GM18526 (cell line): ENCODE results near the gene TUBB2A.
A peak's percentile ranks its signal among the peaks of the same experiment; 100 is the strongest.

Experiments
- POLR2A ChIP-seq: IDR thresholded peaks from 3 replicates; pipeline ENCODE4 v1.6.1; 2011; ENCODE audit not compliant: insufficient read length; ENCODE audit errors: extremely low read depth

TUBB2A gene

GRCh38 chr6:3190056-3190455 is 32.7 kb upstream of the TUBB2A start:
- TF ChIP-seq POLR2A: no peak

GRCh38 chr6:3188262-3188661 is 30.9 kb upstream of the TUBB2A start:
- TF ChIP-seq POLR2A: no peak

GRCh38 chr6:3186974-3187382 is 29.6 kb upstream of the TUBB2A start:
- no peak for TF ChIP-seq POLR2A

GRCh38 chr6:3183066-3183465 is 25.7 kb upstream of the TUBB2A start:
- no peak for TF ChIP-seq POLR2A

GRCh38 chr6:3181105-3181504 is 23.8 kb upstream of the TUBB2A start:
- TF ChIP-seq POLR2A: no peak

- no peak for TF ChIP-seq POLR2A
Observed at GRCh38 chr6:3176562-3177355, 19.4 kb upstream of the TUBB2A start.

- no peak for TF ChIP-seq POLR2A
Observed at GRCh38 chr6:3175715-3176402, 18.5 kb upstream of the TUBB2A start.

- no peak for TF ChIP-seq POLR2A
Observed at GRCh38 chr6:3165631-3166534, 8.5 kb upstream of the TUBB2A start.

- TF ChIP-seq POLR2A: no peak
Observed at GRCh38 chr6:3164388-3164787, 7.0 kb upstream of the TUBB2A start.

GRCh38 chr6:3163248-3163594 is 5.9 kb upstream of the TUBB2A start:
- no peak for TF ChIP-seq POLR2A

GRCh38 chr6:3162565-3163247 is 5.4 kb upstream of the TUBB2A start:
- peak; percentile 44 for TF ChIP-seq POLR2A

- TF ChIP-seq POLR2A: no peak
Observed at GRCh38 chr6:3162067-3162497, 4.7 kb upstream of the TUBB2A start.

- no peak for TF ChIP-seq POLR2A
Observed at GRCh38 chr6:3159805-3160781, 2.7 kb upstream of the TUBB2A start.

GRCh38 chr6:3152689-3153088 is 4.7 kb downstream of the TUBB2A start:
- TF ChIP-seq POLR2A: no peak
